DND-41 (cell line): ENCODE results near the gene LRRC15.
A peak's percentile ranks its signal among the peaks of the same experiment; 100 is the strongest.

Source experiments
- ATAC-seq: fragments of 200-7000 bp; cut with Tn5 transposase; 3 replicates; pipeline ENCODE4 v1.9.1; 2021; ENCODE audit warnings: low read depth; ENCODE audit not compliant: insufficient read depth
- DNase-seq: peaks from one replicate; pipeline ENCODE4 v3.0.0-alpha.2; 2020
- H2AFZ ChIP-seq: 2 replicates; pipeline ENCODE4 v1.6.0; 2012; ENCODE audit warnings: low read depth, low read length
- H3K27ac ChIP-seq: 2 replicates; pipeline ENCODE4 v1.5.1; 2012; ENCODE audit warnings: low read length, inconsistent platforms
- H3K27me3 ChIP-seq: fragments of 200-600 bp; sonication (generic); 2 replicates; pipeline ENCODE4 v1.6.0; 2012; ENCODE audit warnings: low read length, mild to moderate bottlenecking, inconsistent platforms; ENCODE audit not compliant: insufficient read depth, poor library complexity
- H3K36me3 ChIP-seq: 2 replicates; pipeline ENCODE4 v1.5.1; 2012; ENCODE audit warnings: low read length, inconsistent platforms; ENCODE audit not compliant: insufficient read depth
- H3K4me1 ChIP-seq: 2 replicates; pipeline ENCODE4 v1.5.1; 2012; ENCODE audit warnings: mild to moderate bottlenecking, low read length; ENCODE audit not compliant: insufficient read depth
- H3K4me2 ChIP-seq: 2 replicates; pipeline ENCODE4 v1.6.0; 2012; ENCODE audit warnings: mild to moderate bottlenecking, moderate library complexity, low read length, inconsistent platforms; ENCODE audit not compliant: insufficient read depth
- H3K4me3 ChIP-seq, 2 experiments: fragments of 200-600 bp in 1 of 2; shearing (Covaris generic) in 1 of 2; 2 replicates each; pipeline ENCODE4 v1.5.1; 2012 to 2016; ENCODE audit warnings: inconsistent platforms in 2 of 2, low read length in 2 of 2, mild to moderate bottlenecking in 2 of 2, low read depth in 1 of 2, moderate library complexity in 1 of 2
- H3K79me2 ChIP-seq: 2 replicates; pipeline ENCODE4 v1.6.0; 2012; ENCODE audit warnings: low read length, inconsistent platforms; ENCODE audit not compliant: insufficient read depth
- H3K9ac ChIP-seq: 2 replicates; pipeline ENCODE4 v1.6.0; 2012; ENCODE audit warnings: low read depth, mild to moderate bottlenecking, inconsistent platforms, low read length, moderate library complexity
- H3K9me3 ChIP-seq: 2 replicates; pipeline ENCODE4 v1.5.1; 2012; ENCODE audit warnings: low read length, moderate library complexity, mild to moderate bottlenecking, inconsistent platforms; ENCODE audit not compliant: insufficient read depth, severe bottlenecking
- H4K20me1 ChIP-seq: 2 replicates; pipeline ENCODE4 v1.6.0; 2012; ENCODE audit warnings: low read length; ENCODE audit not compliant: insufficient read depth
- EZH2 ChIP-seq: IDR thresholded peaks from 3 replicates; pipeline ENCODE4 v1.6.1; 2012; ENCODE audit warnings: borderline replicate concordance, low read depth, mild to moderate bottlenecking, moderate library complexity, low read length, inconsistent platforms; ENCODE audit not compliant: severe bottlenecking
- TF ChIP-seq, protein P1 (sequence below): IDR thresholded peaks from 2 replicates; pipeline ENCODE4 v1.5.1; 2012; ENCODE audit warnings: borderline replicate concordance, low read length, moderate library complexity, mild to moderate bottlenecking; ENCODE audit not compliant: poor library complexity, severe bottlenecking; ENCODE audit errors: extremely low read depth

The LRRC15 gene

GRCh38 chr3:194314388-194315068 is 55.0 kb downstream of the LRRC15 start:
- TF ChIP-seq, protein P1, sequence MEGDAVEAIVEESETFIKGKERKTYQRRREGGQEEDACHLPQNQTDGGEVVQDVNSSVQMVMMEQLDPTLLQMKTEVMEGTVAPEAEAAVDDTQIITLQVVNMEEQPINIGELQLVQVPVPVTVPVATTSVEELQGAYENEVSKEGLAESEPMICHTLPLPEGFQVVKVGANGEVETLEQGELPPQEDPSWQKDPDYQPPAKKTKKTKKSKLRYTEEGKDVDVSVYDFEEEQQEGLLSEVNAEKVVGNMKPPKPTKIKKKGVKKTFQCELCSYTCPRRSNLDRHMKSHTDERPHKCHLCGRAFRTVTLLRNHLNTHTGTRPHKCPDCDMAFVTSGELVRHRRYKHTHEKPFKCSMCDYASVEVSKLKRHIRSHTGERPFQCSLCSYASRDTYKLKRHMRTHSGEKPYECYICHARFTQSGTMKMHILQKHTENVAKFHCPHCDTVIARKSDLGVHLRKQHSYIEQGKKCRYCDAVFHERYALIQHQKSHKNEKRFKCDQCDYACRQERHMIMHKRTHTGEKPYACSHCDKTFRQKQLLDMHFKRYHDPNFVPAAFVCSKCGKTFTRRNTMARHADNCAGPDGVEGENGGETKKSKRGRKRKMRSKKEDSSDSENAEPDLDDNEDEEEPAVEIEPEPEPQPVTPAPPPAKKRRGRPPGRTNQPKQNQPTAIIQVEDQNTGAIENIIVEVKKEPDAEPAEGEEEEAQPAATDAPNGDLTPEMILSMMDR = no peak
- no peak for TF ChIP-seq EZH2
- peak overlapping the region; percentile 3; the same call in 1 of the 2 replicates for H3K27ac ChIP-seq
- no peak for DNase-seq
- no peaks in the 10 kb centered on the region for H3K79me2 ChIP-seq
- no peak overlapping the region for H2AFZ ChIP-seq
- H3K4me2 ChIP-seq = peak overlapping the region; percentile 84
- H3K9ac ChIP-seq = no peak overlapping the region
- H3K4me1 ChIP-seq = peaks cover 47% of the 10 kb centered on the region
- ATAC-seq = no peak
- no peaks in the 10 kb centered on the region for H3K36me3 ChIP-seq
- H3K27me3 ChIP-seq = peaks cover 6% of the 10 kb centered on the region
- no peaks in the 10 kb centered on the region for H4K20me1 ChIP-seq
- no peak overlapping the region for H3K4me3 ChIP-seq
- H3K9me3 ChIP-seq = peaks cover 10% of the 10 kb centered on the region

- Histone ChIP-seq H3K4me3 (no peak overlapping the region), H3K79me2 (no peaks in the 10 kb centered on the region), H4K20me1 (no peaks in the 10 kb centered on the region), H3K36me3 (no peaks in the 10 kb centered on the region), H3K9ac (no peak overlapping the region), H3K4me2 (no peak overlapping the region), H3K4me1 (peaks cover 54% of the 10 kb centered on the region), H3K9me3 (peaks cover 9% of the 10 kb centered on the region), H3K27me3 (peaks cover 6% of the 10 kb centered on the region), H3K27ac (no peak overlapping the region), H2AFZ (no peak overlapping the region)
- ATAC-seq (no peak), DNase-seq (no peak)
- TF ChIP-seq, protein P1 = peak; percentile 58
- no peak for TF ChIP-seq EZH2
These were observed 55.8 kb downstream of the LRRC15 start for GRCh38 chr3:194313560-194314387.

GRCh38 chr3:194312743-194313281 is 56.7 kb downstream of the LRRC15 start:
- Histone ChIP-seq H3K27ac (no peak overlapping the region), H3K4me1 (peaks cover 64% of the 10 kb centered on the region), H3K36me3 (no peaks in the 10 kb centered on the region), H3K79me2 (no peaks in the 10 kb centered on the region), H3K27me3 (peaks cover 6% of the 10 kb centered on the region), H3K4me2 (no peak overlapping the region), H2AFZ (no peak overlapping the region), H3K4me3 (no peak overlapping the region), H3K9me3 (no peaks in the 10 kb centered on the region), H4K20me1 (no peaks in the 10 kb centered on the region), H3K9ac (no peak overlapping the region)
- TF ChIP-seq EZH2 = no peak
- TF ChIP-seq, protein P1 = no peak
- ATAC-seq = no peak
- no peak for DNase-seq
